GM03348 (cell line): ENCODE data around the gene MFSD2B.

ENCODE experiments used
- DNase-seq: peaks from one replicate; pipeline ENCODE4 v3.0.0; 2012; ENCODE audit warnings: low spot score

The MFSD2B gene

DNA sequence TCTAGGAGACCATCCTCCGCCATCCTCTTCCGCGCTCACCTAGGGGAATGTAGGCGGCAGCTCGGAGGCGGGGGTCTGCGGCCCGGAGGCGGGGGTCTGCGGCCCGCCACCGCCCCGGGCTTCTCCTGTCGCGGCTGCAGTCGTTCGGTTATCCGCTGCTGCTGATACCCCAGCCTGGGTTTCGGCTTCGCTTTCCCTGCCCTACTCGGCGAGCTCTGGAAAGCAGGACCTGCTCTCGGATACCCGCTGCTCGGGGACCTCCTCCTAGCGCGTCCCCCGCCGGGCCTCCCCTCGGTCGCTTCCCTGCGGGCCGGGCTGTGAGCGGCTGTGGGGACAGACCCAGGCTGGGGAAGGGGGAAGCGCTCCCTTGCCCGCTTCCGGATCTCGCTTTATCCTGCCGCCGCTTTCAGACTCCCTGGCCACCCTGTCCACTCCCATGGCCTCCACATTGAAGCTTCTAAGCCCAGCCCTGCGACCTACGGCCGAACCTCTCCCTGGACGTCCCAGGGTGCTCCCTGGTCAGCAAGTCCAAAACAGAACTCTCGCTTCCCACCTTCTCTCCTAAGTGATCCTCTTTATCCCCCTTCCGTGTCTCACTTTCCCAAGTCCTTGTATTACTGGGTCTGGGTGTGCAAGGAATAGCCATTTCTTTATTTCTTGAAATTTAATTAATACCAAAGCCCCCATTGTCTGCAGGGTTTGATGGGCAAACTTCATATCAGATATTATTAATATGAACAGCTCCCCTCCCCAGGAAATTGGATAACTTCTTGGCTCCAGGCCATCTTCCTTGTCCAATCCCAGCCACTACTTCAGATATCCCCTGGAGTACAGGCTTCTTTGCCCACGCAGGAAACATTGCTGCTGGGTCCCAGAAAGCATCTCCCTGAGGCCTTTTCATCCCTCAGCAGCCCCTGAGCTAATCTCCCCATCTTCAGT lies 40.4 kb downstream of the MFSD2B start:
- peak; percentile 41 for DNase-seq

DNA sequence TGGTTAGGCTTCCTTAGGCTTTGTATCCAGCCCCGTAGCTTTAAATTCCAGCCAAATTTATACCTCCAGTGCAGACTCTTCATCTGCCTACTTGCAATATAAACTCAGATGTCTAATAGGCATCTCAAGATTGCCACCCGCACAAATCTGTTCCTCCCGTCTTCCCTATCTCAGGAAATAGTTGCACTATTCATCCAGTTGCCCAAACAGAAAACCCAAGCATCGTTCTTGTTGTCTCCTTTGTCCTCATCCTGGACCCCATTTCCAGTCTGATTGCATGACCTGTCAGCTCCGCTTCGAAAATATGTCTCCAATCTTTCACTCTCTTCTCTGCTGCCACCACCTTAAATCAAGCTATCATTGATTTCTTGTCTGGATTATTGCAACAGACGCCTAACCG lies 41.9 kb downstream of the MFSD2B start:
- no peak for DNase-seq

DNA sequence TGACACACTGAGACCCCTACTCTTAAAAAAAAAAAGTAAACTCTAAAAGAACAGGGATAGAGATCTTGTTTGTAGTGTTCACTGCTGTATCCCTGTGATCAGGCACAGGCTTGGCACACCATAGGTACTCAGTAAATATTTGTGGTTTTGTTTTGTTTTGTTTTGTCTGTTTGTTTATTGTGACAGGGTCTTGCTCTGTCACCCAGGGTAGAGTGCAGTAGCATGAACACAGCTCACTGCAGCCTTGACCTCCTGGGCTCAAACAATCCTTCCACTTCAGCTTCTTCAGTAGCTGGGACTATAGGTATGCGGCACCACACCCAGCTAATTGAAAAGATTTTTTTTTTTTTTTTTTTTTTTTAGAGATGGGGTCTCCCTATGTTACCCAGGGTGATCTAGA lies 43.1 kb downstream of the MFSD2B start:
- no peak for DNase-seq

DNA sequence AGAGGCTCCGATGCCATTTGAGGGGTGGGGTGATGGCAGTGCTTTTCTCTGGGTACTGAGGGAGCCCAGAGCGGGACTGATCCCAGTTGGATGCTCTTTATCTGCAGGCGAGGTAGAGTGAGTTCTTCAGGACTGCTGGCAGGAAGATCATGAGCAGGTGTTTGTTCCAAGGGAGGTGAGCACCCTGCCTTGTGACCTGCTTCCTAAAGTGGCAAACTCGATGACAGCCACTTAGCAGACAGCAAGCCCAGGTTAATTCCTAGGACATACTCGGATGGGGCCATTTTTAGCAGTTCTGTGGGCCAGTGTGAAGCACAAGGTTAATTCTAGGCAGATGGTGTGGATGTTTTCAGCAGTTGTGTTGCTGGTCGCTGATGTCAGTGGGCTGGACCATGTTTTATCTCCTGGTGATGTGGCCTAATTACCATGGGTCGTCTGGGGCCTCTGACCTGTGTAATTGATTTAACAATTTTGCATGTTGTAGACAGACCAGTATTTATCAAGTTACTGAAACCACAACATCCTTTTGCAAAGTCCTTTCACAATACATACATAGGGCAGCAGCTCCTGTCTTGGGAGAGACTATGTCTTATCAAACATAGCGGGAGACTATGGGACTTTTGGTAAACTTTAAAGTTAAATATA lies 44.6 kb downstream of the MFSD2B start:
- DNase-seq: no peak

DNA sequence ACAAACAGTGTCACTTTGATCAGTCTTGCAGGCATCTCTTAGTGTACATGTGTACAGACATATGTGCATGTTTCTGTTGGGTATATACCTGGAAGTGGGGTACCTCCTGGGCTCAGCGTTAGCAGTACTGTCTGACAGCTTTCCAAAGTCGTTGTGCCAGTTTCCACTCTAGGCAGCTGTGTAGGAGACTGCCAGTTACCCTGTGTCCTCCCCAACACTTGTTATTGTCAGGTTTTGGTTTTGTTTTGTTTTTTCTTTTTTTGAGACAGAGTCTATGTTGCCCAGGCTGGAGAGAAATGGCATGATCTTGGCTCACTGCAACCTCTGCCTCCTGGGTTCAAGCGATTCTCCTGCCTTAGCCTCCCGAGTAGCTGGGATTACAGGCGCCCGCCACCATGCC lies 45.9 kb downstream of the MFSD2B start:
- no peak for DNase-seq

DNA sequence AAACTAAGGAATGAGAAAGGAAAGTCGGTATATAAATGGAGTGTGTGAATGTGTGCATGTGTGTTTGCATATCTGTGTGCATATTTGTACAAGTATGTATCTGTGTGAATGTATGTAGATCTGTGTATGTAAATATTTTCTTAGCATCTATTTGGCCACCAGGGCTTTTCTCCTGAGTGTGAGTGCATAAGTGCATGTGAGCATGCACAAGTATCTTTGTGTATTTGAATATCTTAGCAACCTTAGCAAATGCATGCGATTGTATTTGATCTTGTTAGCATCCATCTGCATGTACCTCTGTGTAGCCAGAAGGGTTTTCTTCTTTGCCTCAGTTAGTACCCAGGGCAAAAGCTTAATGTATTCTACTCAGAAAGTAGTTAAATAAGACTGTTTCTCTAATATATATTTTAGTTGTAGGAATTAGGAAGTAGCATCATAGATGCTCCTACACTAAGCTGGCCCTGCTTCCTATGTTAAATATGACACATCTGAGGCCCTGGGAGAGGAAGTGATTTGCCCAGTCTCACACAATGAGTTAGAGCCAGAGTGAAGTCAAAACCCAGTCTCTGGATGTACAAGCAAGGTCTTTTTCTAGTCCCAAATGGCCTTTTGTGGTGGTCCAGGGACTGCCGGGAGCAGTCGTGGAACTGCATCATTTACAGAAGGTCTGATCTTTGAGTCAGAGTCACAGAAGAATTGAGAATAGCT lies 48.8 kb downstream of the MFSD2B start:
- no peak for DNase-seq

DNA sequence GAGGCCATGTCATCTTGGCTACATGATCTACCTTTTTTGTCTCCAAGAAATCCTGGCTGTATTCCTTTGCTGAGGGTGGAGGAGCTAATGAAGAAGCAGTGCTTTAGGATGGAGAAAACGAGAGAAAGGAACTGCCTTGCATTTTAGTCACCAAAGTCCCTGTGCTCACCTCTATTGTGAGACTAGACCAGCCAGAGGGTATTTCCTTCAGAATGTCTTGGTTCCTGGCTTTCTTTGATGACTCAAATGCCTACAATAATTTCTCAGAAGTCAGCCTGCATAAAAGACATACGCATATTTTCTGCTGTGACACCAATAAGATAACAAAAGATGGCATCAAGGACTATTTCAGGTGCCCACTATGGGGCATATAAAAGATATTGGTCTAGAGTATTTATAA lies 55.5 kb downstream of the MFSD2B start:
- no peak for DNase-seq

GRCh38 chr2:24072259-24072658 lies 62.4 kb downstream of the MFSD2B start:
- no peak for DNase-seq

GRCh38 chr2:24073816-24074215 lies 63.9 kb downstream of the MFSD2B start:
- no peak for DNase-seq

GRCh38 chr2:24075259-24075658 lies 65.4 kb downstream of the MFSD2B start:
- DNase-seq: no peak
